SK-N-MC (cell line): ENCODE results near the gene TPBG.

Source experiments
- DNase-seq: peaks from one replicate; pipeline ENCODE4 v3.0.0-alpha.2; 2011; ENCODE audit warnings: low read depth, low spot score
- H3K27ac ChIP-seq: fragments of 200-600 bp; sonication (generic); 2 replicates; pipeline ENCODE4 v1.5.1; 2016; ENCODE audit warnings: mixed run types
- H3K36me3 ChIP-seq: fragments of 200-600 bp; sonication (generic); 2 replicates; pipeline ENCODE4 v1.6.1; 2017; ENCODE audit warnings: antibody characterized with exemption, low read length, mixed read lengths; ENCODE audit not compliant: insufficient read depth
- H3K4me3 ChIP-seq: fragments of 200-600 bp; sonication (generic); 2 replicates; pipeline ENCODE4 v1.5.1; 2016
- H3K9ac ChIP-seq: fragments of 200-600 bp; sonication (generic); 2 replicates; pipeline ENCODE4 v1.8.0; 2017; ENCODE audit warnings: mixed run types, mixed read lengths; ENCODE audit not compliant: insufficient read length
- H3K9me3 ChIP-seq: fragments of 200-600 bp; sonication (generic); 2 replicates; pipeline ENCODE4 v1.6.1; 2017; ENCODE audit warnings: low read depth, mild to moderate bottlenecking, antibody characterized with exemption, low read length, moderate library complexity, mixed read lengths
- EZH2 ChIP-seq: fragments of 200-600 bp; sonication (generic); IDR thresholded peaks from one replicate; pipeline ENCODE4 v1.6.1; 2017; ENCODE audit warnings: antibody characterized with exemption
- FOXP2 ChIP-seq: optimal IDR thresholded peaks from 2 replicates; pipeline ENCODE3; 2011; ENCODE audit warnings: mild to moderate bottlenecking, moderate library complexity; ENCODE audit not compliant: insufficient read depth; ENCODE audit errors: extremely low read length, control extremely low read depth
- POLR2AphosphoS5 ChIP-seq: IDR thresholded peaks from 2 replicates; pipeline ENCODE4 v1.6.1; 2012; ENCODE audit warnings: mild to moderate bottlenecking, low read depth, low read length, borderline replicate concordance

TPBG gene

DNA sequence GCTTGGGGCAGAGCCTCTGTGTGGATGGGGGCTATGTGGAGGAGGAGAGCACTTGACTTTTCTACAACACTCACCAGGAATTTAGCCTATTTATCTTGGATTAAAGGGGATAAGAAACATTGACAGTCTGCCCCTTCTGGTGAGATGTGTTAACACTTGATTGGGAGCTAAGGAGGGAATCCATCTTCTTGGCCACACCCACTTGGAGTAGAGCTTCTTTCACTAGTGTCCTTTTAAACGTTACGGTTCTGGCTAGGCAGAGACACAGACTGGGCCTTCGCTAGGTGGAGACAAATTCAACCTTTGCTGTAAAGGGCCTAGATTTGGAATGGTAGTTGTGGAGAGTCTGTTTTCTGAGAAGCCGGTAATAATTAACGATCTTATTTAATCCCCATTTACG is 15.5 kb upstream of the TPBG start:
- no peak overlapping the region for H3K9ac ChIP-seq
- no peaks in the 10 kb centered on the region for H3K36me3 ChIP-seq
- DNase-seq, result no peak
- TF ChIP-seq POLR2AphosphoS5, result no peak
- no peak for TF ChIP-seq EZH2
- TF ChIP-seq FOXP2, result no peak
- 0 out of 2 replicates have a peak, but pooled peaks cover 8% of the 10 kb centered on the region for H3K9me3 ChIP-seq
- no peak overlapping the region for H3K4me3 ChIP-seq
- no peak overlapping the region for H3K27ac ChIP-seq

DNA sequence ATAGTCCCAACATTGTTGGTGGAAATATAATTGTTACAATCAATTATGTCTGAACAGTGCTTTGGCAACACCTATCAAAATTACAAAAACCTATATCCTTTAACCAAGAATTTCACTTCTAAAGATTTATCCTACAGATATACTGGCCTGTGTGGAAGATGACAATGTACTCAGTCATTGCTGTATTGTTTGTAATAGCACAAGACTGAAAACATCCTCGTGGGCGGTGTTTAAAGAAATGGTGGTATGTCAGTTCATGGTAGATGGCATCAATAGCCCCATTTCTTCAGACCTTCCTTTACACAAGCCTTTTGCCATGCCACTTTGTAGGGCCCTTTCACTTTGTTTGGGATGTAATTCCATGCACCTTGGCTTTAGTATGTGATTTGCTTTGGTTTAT is 9.8 kb upstream of the TPBG start:
- H3K9me3 ChIP-seq, result no peaks in the 10 kb centered on the region
- no peak for DNase-seq
- no peak overlapping the region for H3K9ac ChIP-seq
- no peaks in the 10 kb centered on the region for H3K36me3 ChIP-seq
- TF ChIP-seq POLR2AphosphoS5 (no peak), FOXP2 (no peak), EZH2 (no peak)
- no peak overlapping the region for H3K27ac ChIP-seq
- H3K4me3 ChIP-seq, result no peak overlapping the region

- DNase-seq, result no peak
- Histone ChIP-seq H3K4me3 (no peak overlapping the region), H3K36me3 (peaks cover 3% of the 10 kb centered on the region), H3K9ac (no peak overlapping the region), H3K9me3 (no peaks in the 10 kb centered on the region), H3K27ac (no peak overlapping the region)
- TF ChIP-seq EZH2 (no peak), POLR2AphosphoS5 (no peak), FOXP2 (no peak)
These were observed 3.1 kb upstream of the TPBG start for GRCh38 chr6:82360552-82360951.

- H3K9ac ChIP-seq, result no peak overlapping the region
- peak overlapping the region; percentile 63; the same call in 1 of the 2 replicates for H3K27ac ChIP-seq
- peaks cover 14% of the 10 kb centered on the region for H3K36me3 ChIP-seq
- H3K4me3 ChIP-seq, result no peak overlapping the region; the same call in 1 of the 2 replicates
- TF ChIP-seq POLR2AphosphoS5 (no peak), FOXP2 (no peak), EZH2 (no peak)
- no peak for DNase-seq
- no peaks in the 10 kb centered on the region for H3K9me3 ChIP-seq
These were observed 2.0 kb upstream of the TPBG start for GRCh38 chr6:82361631-82362030.

DNA sequence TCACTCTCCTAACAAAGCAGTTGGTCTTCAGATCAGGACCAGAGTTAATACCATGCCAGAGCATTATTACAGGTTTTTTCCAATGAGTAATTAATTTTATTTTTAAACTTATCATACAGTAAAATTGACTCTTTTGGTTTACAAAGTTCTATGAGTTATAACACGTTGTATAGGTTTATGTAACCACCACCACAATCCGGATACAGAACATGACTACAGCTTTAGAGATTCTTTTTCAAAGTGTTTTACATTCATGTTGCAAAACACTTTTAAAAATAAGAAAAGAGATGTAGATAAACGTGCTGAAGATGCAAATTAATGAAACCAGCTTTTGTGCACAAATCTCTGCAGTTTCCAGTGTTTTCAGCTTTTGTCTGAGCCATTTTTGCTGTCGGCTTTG is 1.5 kb upstream of the TPBG start:
- H3K9me3 ChIP-seq, result no peaks in the 10 kb centered on the region
- H3K36me3 ChIP-seq, result peaks cover 17% of the 10 kb centered on the region
- H3K4me3 ChIP-seq, result peak overlapping the region; percentile 80
- DNase-seq, result no peak
- peak overlapping the region; percentile 63 for H3K27ac ChIP-seq
- no peak for TF ChIP-seq FOXP2
- no peak for TF ChIP-seq EZH2
- no peak for TF ChIP-seq POLR2AphosphoS5
- no peak overlapping the region for H3K9ac ChIP-seq

DNA sequence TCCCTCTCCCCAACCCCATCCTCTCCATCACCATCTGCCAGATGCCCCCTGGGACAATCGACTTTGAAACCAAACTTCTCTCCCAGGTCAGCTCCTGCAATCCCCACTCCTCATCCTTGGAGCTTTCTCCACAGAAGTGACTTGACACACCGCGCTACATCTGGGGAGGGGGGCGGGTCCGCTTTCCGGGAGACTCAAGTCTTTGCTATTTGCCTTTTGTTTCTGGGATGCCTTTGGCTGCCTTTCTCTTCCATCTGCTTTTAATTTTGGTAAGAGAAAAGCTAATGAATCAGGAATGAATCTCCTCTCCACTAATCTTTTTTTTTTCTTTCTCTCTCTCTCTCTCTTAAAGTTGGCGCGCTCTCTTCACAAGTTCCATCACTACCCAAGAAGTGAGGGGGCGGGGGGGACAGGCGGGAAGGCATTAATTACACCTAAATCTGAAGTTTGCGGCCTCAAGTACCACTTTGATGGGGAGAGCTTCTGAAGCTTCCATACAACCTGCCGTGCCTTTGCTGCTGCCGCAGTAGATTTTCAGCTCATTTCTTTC is 664 bp upstream of the TPBG start:
- no peak for TF ChIP-seq EZH2
- no peak for TF ChIP-seq POLR2AphosphoS5
- no peak for TF ChIP-seq FOXP2
- peak overlapping the region; percentile 83 for H3K9ac ChIP-seq

DNA sequence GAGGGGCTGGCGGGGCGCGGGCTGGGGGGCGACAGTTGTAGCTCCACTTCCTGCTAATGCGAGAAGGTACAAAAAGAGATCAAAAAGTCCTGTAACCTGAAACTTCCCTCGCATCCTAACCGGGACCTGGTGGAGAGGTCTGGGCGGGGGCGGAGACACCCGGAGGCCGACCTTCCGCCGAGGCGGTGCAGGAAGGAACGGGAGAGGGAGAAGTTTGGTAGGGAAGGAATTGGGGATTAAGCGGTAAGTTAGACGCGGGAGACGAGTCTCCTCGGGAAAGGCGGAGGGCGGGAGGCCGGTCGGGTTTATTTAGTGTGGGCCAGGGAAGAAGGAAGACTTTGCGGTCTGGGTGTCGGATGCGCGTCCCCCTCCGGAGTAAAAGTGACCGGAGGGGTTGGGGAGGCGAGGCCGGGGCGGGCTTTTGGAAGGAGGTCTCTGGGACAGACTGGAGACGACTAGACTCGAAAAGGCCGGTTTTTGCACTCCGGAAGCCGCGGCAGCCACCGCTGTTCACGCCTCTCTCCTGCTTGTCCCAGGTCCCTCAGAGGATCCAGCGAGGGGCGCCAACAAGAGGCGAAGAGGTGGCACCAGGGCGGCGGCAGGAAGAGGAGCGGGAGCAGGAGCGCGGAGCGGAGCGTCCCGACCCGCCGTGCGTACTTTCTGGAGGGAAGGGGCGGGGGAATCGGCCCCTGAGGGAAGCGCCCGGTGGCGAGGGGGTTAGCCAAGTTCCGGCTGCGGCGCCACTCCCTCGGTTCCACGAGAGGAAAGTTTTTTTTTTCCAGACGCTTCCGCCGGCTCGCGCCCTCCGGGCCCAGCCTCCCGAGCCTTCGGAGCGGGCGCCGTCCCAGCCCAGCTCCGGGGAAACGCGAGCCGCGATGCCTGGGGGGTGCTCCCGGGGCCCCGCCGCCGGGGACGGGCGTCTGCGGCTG is 734 bp downstream of the TPBG start:
- peak overlapping the region; percentile 80 for H3K4me3 ChIP-seq
- TF ChIP-seq POLR2AphosphoS5 (peak; percentile 50), FOXP2 (no peak)
- peaks cover 17% of the 10 kb centered on the region for H3K36me3 ChIP-seq
- H3K9me3 ChIP-seq, result no peaks in the 10 kb centered on the region
- peak overlapping the region; percentile 94 for H3K27ac ChIP-seq
- DNase-seq, result no peak
- peak overlapping the region; percentile 83 for H3K9ac ChIP-seq

More for the DNA sequence above, 664 bp upstream of the TPBG start:
- peak; percentile 81 for DNase-seq
- H3K36me3 ChIP-seq, result peaks cover 17% of the 10 kb centered on the region
- peak overlapping the region; percentile 80 for H3K4me3 ChIP-seq
- H3K27ac ChIP-seq, result peak overlapping the region; percentile 94
- no peaks in the 10 kb centered on the region for H3K9me3 ChIP-seq

DNA sequence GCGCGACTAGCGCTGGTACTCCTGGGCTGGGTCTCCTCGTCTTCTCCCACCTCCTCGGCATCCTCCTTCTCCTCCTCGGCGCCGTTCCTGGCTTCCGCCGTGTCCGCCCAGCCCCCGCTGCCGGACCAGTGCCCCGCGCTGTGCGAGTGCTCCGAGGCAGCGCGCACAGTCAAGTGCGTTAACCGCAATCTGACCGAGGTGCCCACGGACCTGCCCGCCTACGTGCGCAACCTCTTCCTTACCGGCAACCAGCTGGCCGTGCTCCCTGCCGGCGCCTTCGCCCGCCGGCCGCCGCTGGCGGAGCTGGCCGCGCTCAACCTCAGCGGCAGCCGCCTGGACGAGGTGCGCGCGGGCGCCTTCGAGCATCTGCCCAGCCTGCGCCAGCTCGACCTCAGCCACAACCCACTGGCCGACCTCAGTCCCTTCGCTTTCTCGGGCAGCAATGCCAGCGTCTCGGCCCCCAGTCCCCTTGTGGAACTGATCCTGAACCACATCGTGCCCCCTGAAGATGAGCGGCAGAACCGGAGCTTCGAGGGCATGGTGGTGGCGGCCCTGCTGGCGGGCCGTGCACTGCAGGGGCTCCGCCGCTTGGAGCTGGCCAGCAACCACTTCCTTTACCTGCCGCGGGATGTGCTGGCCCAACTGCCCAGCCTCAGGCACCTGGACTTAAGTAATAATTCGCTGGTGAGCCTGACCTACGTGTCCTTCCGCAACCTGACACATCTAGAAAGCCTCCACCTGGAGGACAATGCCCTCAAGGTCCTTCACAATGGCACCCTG is 1.6 kb downstream of the TPBG start:
- peak overlapping the region; percentile 80 for H3K4me3 ChIP-seq
- no peak for DNase-seq
- no peak for TF ChIP-seq FOXP2
- TF ChIP-seq POLR2AphosphoS5, result no peak
- TF ChIP-seq EZH2, result no peak
- H3K9me3 ChIP-seq, result no peaks in the 10 kb centered on the region
- H3K9ac ChIP-seq, result peak overlapping the region; percentile 83
- H3K27ac ChIP-seq, result no peak overlapping the region
- peaks cover 17% of the 10 kb centered on the region for H3K36me3 ChIP-seq
